ENCODE data around the gene SUPT3H.
A peak's percentile ranks its signal among the peaks of the same experiment; 100 is the strongest.
"Not testable (repeated sequence)": the region's sequence is repeated elsewhere in the genome, so short reads cannot be mapped to it uniquely, and the experiment has no call there.

Gene SUPT3H

DNA sequence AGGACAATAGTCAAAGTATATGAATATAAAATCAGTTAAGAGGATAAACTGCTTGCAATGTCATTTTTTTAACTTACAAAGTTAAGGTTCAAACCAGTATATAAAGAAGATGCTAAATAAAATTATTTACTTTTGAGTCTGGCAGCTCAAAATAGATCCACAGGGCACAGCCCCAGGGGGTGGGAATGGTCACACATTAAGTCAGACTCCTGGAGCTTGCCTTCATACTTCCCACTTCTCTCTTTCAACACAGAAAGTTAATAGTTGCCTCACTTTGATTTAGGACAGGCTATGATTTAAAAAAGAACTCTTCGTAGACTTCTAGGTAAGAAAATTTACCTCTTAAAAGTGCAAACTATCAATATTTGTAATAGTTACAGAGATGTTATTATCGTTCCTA is 207.9 kb downstream of the SUPT3H start:
- no peak for DNase-seq

DNA sequence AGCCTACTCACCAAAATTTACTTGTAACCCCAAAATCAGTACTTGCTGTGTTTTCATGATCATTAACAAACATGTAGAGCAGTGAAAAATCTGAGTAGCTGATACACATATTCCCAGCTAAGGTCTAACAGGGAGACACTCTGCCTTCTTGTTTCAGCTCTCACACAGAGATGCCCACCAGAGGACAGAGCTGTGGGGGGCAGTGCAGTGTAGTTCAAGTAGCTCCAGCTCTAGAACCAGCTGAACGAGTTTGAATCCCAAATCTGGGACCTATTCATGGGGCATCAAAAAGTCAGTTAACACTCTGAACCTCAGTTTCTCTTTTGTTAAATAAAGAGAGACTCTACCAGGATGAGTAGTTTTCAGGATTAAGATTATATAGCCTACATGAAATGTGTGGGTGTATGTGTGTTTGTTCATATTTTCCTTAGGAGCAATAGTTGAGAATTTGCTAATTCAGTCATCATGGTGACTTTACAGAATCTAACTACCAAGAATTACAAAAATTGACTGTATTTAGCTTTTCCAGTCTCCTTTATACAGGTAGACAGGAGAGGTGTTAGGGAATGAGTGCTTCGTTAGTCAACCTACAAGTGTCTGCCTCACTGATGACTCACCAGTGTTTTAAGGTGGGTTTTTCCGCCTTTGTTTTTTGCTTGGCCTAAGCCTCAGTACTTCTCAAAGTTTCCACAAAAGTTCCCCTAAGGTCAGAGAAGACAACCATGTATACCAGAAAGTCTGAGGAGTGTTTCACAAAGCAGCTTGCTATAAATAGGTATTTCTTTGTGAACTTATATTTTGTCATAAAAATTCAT is 213.6 kb downstream of the SUPT3H start:
- no peak for DNase-seq

DNA sequence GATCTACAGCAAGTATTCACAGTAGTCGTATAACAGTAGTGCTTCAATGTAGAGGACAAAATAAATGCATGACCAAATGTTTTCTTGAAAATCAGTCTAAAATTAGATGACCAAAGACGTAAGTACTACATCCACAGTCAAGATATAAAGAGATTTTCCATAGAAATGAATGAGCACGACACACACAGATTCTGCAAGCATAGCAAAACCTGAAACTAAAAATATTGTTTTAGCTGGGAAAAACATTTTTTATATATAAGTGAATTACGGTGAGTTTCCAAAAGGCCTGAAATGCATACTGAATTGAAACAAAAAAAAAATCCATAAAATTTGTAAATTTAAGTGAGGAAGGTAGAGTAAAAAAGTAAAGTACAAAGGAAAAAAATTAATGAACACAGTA is 217.4 kb downstream of the SUPT3H start:
- DNase-seq, result no peak

GRCh38 chr6:45156075-45156474 is 221.7 kb downstream of the SUPT3H start:
- peak; percentile 4 for DNase-seq

DNA sequence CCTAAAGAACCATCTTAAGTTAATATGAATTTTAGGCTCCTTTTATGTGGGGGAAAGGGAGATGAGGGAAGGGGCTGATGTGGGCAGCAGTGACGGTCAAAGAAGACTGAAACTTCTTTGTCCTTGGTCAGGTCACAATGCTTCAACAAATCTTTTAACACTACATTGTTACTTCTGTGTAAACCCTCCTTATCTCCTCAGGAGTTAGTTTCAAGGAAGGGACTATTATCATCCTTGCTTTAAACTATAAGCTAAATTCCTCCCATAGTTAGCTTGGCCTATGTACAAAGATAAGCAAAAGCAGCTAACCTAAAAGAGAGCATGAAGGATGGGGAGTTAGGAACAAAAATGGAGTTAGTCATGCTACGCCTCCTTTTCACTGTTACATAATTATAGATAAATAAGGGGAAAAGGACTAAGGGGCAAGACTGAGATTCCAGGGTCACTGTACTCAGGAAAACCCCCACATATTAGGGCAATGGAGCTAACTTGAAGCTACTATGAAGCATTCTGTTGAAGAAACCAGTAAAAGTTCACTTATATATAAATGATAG is 222.3 kb downstream of the SUPT3H start:
- DNase-seq, result no peak

DNA sequence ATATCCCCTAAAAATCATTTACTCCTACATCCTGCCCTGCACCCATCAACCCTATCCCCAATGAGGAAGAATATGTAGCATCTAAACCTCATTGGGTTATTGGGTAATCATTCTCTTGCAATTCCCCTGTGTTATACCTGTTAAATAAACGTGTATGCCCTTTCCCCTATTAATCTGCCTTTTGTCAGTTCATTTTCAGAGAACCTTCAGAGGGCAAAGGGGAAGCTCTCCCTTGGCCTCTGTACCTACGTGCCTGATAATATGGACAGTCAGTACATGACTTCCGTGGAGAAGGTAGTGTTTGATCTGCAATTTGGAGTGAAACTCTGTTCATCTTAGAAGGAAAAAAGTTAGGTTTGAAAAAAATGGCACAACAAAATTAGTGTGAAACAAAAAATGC is 223.1 kb downstream of the SUPT3H start:
- no peak for DNase-seq

- no peak for DNase-seq
These were observed 228.9 kb downstream of the SUPT3H start for GRCh38 chr6:45148711-45149341.

- no peak for DNase-seq
These were observed 229.5 kb downstream of the SUPT3H start for GRCh38 chr6:45148278-45148677.

DNA sequence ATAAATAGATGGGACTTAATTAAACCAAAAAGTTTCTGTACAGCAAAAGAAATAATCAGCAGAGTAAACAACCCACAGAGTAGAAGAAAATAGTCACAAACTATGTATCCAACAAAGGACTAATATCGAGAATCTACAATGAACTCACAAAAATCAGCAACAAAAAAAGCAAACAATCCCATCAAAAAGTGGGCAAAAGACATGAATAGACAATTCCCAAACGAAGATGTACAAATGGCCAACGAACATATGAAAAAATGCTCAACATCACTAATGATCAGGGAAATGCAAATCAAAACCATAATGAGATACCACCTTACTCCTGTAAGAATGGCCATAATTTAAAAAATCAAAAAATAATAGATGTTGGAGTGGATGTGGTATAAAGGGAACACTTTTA is 232.1 kb downstream of the SUPT3H start:
- DNase-seq, result not testable (repeated sequence)

DNA sequence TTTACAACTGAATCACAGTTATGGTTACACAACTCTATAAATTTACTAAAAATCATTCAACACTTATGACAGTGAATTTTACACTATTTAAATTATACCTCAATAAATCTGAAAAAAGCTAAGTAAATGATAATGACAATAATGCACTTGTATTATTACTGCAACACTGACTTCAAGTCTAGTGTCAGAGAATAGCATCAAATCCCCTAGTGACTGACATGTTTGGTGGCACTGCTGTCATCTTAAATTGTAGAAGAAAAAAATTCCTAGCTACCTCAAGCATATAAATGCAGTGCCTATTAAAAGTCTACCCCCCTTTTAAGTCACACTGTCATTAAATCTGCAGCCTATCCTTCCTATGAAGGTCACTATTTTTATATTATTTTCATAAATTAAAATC is 239.0 kb downstream of the SUPT3H start:
- no peak for DNase-seq

DNA sequence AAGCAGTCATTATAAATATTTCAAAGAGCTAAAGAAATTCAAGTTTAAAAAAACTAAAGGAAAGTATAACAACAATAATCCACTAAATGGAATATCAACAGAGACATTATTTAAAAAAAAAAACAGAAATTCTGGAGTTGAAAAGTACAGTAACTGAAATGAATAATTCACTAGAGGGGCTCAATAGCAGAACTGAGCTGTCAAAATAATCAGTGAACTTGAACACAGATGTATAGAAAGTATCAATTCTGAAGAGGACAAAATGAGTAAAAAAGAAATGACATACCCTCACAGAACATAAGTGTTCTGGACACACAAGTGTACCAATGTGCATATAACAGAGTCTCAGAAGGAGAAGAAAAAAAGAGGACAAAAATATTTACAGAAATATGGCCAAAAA is 241.2 kb downstream of the SUPT3H start:
- no peak for DNase-seq

DNA sequence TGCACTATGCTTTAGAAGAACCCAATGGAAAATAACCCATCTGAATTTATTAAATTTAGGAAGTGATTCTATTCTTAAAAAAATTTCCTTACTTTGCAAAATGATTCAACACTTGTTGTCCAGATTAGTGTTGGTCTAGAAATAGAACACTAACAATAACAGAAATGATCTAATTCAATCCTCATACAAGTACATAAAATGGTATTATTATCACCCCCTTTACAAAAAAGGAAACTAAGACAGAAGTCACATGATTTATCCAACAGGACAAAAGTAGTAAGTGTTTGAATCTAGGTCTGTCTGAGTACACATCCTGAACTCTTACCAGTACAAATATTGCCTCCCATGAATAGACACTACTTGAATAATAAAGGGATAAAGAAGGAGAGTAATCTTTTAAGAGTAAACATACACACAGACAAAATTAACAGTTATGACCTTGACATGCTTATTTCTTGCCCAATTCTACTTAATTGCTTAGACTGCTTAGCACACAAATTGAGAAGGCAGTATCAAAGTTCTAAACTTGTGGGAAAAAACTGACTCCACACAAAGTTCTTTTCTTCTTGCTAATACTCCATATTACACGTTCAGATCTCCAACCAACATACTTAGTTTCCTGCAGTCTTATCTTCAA is 245.0 kb downstream of the SUPT3H start:
- DNase-seq, result no peak

DNA sequence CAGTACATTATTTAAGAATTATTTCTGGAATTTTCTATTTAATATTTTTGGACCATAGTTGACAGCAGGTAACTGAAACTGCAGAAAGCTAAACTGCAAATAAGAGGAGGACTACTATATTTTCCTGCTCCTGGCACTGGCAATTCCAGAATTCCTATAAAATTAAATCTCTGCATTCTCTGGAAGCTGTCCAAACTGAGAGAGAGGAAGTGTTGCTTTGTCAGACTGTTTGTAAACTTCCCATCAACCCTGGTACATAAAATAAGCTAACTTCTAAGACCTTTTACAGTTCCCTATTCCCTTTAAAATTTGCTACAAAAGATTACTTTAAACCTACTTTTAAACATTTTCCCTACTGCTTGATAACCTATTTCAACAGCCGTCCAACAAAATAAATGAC is 245.7 kb downstream of the SUPT3H start:
- DNase-seq, result no peak

DNA sequence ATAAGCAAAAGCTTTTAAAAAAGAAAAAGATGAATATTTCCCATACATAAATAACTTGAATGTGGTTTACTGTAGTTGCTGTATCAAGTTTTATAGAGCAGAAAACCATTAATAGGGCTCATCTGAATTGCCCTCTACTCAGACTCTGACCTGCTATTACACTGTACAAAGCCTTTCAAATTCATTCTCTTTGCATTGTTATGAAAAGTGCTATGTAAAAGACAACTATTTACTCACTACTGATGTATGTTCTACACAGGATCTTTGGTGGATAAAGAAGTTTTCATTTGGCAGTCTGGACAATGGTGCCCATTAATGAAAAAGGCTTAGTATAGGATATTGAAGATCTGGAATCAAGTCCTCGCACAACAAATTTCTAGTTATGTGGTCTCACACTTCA is 248.7 kb downstream of the SUPT3H start:
- DNase-seq, result no peak

- DNase-seq, result no peak
These were observed 250.5 kb downstream of the SUPT3H start for GRCh38 chr6:45127185-45127584.

GRCh38 chr6:45126033-45126432 is 251.7 kb downstream of the SUPT3H start:
- DNase-seq, result no peak

- DNase-seq, result no peak
These were observed 254.7 kb downstream of the SUPT3H start for GRCh38 chr6:45123023-45123422.

DNA sequence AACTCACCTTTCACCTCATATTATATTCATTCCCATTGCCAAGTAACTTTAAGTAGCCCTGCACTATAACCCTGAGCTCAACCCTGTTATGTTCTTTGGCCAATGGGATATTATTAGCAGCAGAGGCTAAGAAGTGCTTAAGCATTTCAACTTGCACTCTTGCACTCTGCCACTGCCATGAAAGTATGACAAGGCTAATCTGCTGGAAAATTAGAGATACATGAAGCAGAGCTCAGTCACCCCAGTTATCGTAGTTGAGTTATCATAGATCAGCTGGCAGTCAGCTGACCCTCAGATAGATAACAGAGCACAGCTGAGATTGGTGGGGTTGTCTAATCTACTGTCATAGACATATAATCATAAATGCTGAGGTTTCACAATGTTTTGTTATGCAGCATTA is 259.0 kb downstream of the SUPT3H start:
- no peak for DNase-seq

- DNase-seq, result no peak
These were observed 260.9 kb downstream of the SUPT3H start for GRCh38 chr6:45116714-45117410.

DNA sequence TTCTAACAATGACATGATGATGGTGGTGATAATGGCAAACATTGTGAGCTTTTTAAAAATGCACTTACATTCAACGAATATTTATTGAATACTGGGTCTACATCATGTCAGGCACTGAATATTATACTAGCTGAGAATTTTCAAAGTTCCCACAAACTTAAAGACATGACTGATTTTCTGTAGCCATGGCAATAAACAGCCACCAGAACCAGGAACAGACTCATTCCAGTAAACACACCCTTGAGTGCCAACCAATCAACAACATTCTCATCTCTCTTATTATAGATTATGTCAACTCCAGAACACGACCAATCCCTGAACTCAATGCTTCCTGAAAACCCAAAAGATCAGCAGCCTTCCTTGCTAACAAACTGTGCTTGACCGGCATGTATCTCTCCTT is 262.0 kb downstream of the SUPT3H start:
- DNase-seq, result no peak

- DNase-seq, result no peak
These were observed 265.0 kb downstream of the SUPT3H start for GRCh38 chr6:45112711-45113110.

DNA sequence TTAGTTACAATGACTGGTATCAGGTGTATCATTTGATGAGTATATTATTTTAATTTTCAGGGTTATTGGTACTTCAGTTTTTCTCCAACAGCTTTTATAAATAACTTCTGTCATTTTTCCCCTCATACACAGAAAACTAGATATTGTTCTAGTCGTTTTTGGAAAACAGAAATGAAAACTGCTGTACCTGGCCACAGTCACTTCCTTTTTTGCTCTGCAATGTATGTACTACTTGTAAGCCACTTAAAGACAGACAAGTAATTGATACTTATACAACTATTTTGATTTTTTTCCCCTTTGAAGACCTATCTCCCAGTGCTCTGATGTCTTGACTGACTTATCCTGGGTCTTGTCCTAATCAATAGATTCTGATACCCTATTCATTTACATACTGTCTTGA is 268.2 kb downstream of the SUPT3H start:
- no peak for DNase-seq

DNA sequence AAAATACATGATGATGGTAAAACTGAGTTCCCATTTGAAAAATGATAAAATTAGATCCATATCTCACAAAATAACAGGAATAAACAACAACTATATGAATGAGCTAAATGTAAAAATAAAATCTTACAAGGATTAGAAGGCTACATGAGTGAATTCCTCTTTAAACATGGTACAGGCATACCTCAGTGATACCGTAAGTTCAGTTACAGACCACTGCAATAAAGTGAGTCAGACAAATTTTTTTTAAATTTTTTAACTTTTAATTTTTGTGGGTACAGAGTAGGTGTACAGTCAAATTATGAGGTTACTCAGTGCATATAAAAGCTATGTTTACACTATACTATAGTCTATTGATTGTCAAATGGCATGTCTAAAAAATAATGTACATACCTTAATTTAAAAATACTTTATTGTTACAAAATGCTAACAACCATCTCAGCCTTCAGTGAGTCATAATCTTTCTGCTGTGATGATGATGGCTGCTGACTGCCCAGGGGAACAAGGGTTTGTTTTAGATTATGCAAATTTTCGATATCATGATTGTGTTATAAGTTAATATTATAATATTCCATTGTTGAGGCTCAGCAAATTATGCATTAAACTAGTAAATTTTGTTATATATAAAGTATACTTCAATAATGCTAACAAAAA is 272.4 kb downstream of the SUPT3H start:
- DNase-seq, result no peak
